HG03558 (cell line): ENCODE data around the gene C14orf93.
A peak's percentile ranks its signal among the peaks of the same experiment; 100 is the strongest.

Source experiments
- ATAC-seq: cut with Tn5 transposase; IDR thresholded peaks from one replicate; pipeline ENCODE4 v1.9.1; 2021; ENCODE audit warnings: moderate number of reproducible peaks; ENCODE audit not compliant: unreplicated experiment; ENCODE audit errors: extremely low read depth

C14orf93 gene

GRCh38 chr14:22996768-22997654, 12.9 kb downstream of the C14orf93 start:
- no peak for ATAC-seq

- no peak for ATAC-seq
These were observed 13.9 kb downstream of the C14orf93 start for GRCh38 chr14:22995889-22996625.

- no peak for ATAC-seq
These were observed 15.1 kb downstream of the C14orf93 start for GRCh38 chr14:22994762-22995275.

- no peak for ATAC-seq
These were observed 16.4 kb downstream of the C14orf93 start for GRCh38 chr14:22993517-22993916.

- ATAC-seq, result no peak
These were observed 18.1 kb downstream of the C14orf93 start for GRCh38 chr14:22991852-22992251.

GRCh38 chr14:22987291-22987690, 22.7 kb downstream of the C14orf93 start:
- no peak for ATAC-seq

- ATAC-seq, result peak; percentile 46
These were observed 23.4 kb downstream of the C14orf93 start for GRCh38 chr14:22986508-22987054.

- no peak for ATAC-seq
These were observed 23.9 kb downstream of the C14orf93 start for GRCh38 chr14:22985894-22986507.

GRCh38 chr14:22984959-22985658, 24.8 kb downstream of the C14orf93 start:
- no peak for ATAC-seq

- no peak for ATAC-seq
These were observed 27.3 kb downstream of the C14orf93 start, which contains the start of gene AJUBA for GRCh38 chr14:22982477-22983245. Gene AJUBA, minus strand, starts transcription at chr14:22982551. Its CDS starts 285 bp downstream, at chr14:22982266.

- no peak for ATAC-seq
These were observed 28.0 kb downstream of the C14orf93 start for GRCh38 chr14:22981876-22982476.

GRCh38 chr14:22981090-22981875, 28.7 kb downstream of the C14orf93 start:
- ATAC-seq, result no peak

GRCh38 chr14:22980672-22981089, 29.3 kb downstream of the C14orf93 start:
- ATAC-seq, result no peak

- ATAC-seq, result no peak
These were observed 30.1 kb downstream of the C14orf93 start for GRCh38 chr14:22979748-22980392.

- ATAC-seq, result no peak
These were observed 30.8 kb downstream of the C14orf93 start for GRCh38 chr14:22978981-22979671.

- no peak for ATAC-seq
These were observed 31.5 kb downstream of the C14orf93 start for GRCh38 chr14:22978487-22978837.
